SH-SY5Y (cell line): ENCODE data around the gene SERINC3.

Experiments used
- GATA2 ChIP-seq: IDR thresholded peaks from 2 replicates; pipeline ENCODE4 v1.6.1; 2011; ENCODE audit warnings: mild to moderate bottlenecking, low read depth, low read length
- GATA3 ChIP-seq: IDR thresholded peaks from 2 replicates; pipeline ENCODE4 v1.6.1; 2011; ENCODE audit warnings: low read depth, mild to moderate bottlenecking, low read length, moderate library complexity

DNA sequence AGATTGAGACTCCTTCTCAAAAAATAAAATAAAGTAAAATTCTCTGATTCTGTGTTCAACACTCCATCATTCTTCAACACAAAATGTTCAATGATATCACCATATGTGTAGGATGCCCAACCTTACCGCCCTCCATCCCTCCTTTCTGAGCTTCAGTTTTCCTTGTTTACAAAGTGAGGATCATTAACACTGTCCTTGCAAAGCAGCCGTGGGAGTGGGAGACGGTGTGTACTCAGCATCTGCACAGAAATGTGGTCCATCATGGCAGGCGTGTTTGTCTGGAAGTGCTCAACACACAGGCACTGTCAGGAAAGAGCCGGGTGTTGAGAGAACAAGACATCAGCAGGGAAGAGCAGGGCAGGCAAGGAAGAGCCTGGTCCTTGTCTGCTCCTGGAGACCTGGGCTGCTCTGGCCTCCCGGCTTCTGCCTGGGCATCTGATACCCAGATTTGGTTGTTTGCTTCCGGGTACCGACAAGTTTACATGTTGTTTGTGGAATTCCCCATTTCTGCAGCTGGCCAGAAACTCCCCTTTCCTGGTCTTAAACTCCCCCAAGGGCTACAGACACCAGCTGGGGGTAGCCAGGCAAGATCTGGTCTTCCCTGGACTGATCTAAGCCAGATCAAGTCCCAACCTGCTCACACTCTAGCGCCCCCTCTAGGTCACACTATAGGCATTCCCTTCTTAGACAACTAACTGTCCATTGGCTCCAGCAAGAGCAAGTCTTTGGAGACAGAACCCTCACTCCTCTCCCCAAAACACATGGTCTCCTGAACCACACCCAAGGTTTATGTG, 72.9 kb downstream of the SERINC3 start:
- TF ChIP-seq GATA2 (no peak), GATA3 (no peak)
